ENCODE data around the gene MRPL55.

MRPL55 gene

GRCh38 chr1:228076796-228077430 is 32.2 kb downstream of the MRPL55 start:
- TF ChIP-seq CTCF (conservative IDR thresholded peaks at IDR 0.05; ENCODE audit: low read length) = no peak
- no peak for DNase-seq (ENCODE audit: low read depth)
- H3K4me3 ChIP-seq (ENCODE audit: low read length) = no peak overlapping the region

GRCh38 chr1:228075801-228076271 is 33.3 kb downstream of the MRPL55 start:
- no peak for DNase-seq (ENCODE audit: low read depth)
- no peak for TF ChIP-seq CTCF (conservative IDR thresholded peaks at IDR 0.05; ENCODE audit: low read length)
- H3K4me3 ChIP-seq (ENCODE audit: low read length) = no peak overlapping the region

GRCh38 chr1:228074954-228075730 is 34.0 kb downstream of the MRPL55 start:
- H3K4me3 ChIP-seq (ENCODE audit: low read length) = no peak overlapping the region
- no peak for TF ChIP-seq CTCF (conservative IDR thresholded peaks at IDR 0.05; ENCODE audit: low read length)

GRCh38 chr1:228073857-228074545 is 35.1 kb downstream of the MRPL55 start:
- no peak overlapping the region for H3K4me3 ChIP-seq (ENCODE audit: low read length)
- DNase-seq (ENCODE audit: low read depth) = no peak
- TF ChIP-seq CTCF (conservative IDR thresholded peaks at IDR 0.05; ENCODE audit: low read length) = peak; percentile 15; the same call in 1 of the 2 replicates

More at GRCh38 chr1:228074954-228075730, 34.0 kb downstream of the MRPL55 start:
- DNase-seq (ENCODE audit: low read depth) = no peak

- no peak overlapping the region for H3K4me3 ChIP-seq (ENCODE audit: low read length)
- DNase-seq (ENCODE audit: low read depth) = no peak
- no peak for TF ChIP-seq CTCF (conservative IDR thresholded peaks at IDR 0.05; ENCODE audit: low read length)
Measured at GRCh38 chr1:228073061-228073856, 35.8 kb downstream of the MRPL55 start.

GRCh38 chr1:228072658-228073043 is 36.4 kb downstream of the MRPL55 start:
- H3K4me3 ChIP-seq (ENCODE audit: low read length) = no peak overlapping the region
- TF ChIP-seq CTCF (conservative IDR thresholded peaks at IDR 0.05; ENCODE audit: low read length) = no peak
- no peak for DNase-seq (ENCODE audit: low read depth)
